IgD-negative memory B cell (primary cell): ENCODE measurements around the gene GPR176. TPM values are rescaled to one million over a fixed set of nuclear protein-coding genes. Genes with fewer than 3 reads are reported as not detected.
A peak's percentile ranks its signal among the peaks of the same experiment; 100 is the strongest.

Source experiments
- H3K27ac Mint-ChIP-seq, 3 donors: one replicate each; pipeline ENCODE4 v1.8.0; 2020 to 2022; ENCODE audit warnings: mild to moderate bottlenecking in 3 of 3, mixed read lengths in 3 of 3, moderate library complexity in 1 of 3
- H3K27me3 Mint-ChIP-seq: one replicate; pipeline ENCODE4 v1.8.0; 2021; ENCODE audit warnings: mixed read lengths
- H3K36me3 Mint-ChIP-seq: one replicate; pipeline ENCODE4 v1.8.0; 2020; ENCODE audit warnings: mild to moderate bottlenecking, mixed read lengths
- H3K4me1 Mint-ChIP-seq, 3 donors: one replicate each; pipeline ENCODE4 v1.8.0; 2020 to 2022; ENCODE audit warnings: mixed read lengths in 3 of 3, mild to moderate bottlenecking in 1 of 3
- H3K4me3 Mint-ChIP-seq, 4 donors: one replicate each; pipeline ENCODE4 v1.8.0; 2020 to 2022; ENCODE audit warnings: mild to moderate bottlenecking in 4 of 4, mixed read lengths in 4 of 4, moderate library complexity in 3 of 4
- H3K9me3 Mint-ChIP-seq, 3 donors: one replicate each; pipeline ENCODE4 v1.8.0; 2020 to 2021; ENCODE audit warnings: mixed read lengths in 3 of 3, mild to moderate bottlenecking in 1 of 3
- polyA plus RNA-seq: library from polyadenylated mRNA; unstranded; fragments of 300-500 nt; fragmentation: Illumina TruSeq; gene quantifications from one replicate; pipeline ENCODE4 v1.2.3, GENCODE V29; 2021

GPR176 gene
- polyA plus RNA-seq, 1 donor from 2014 or later = 0.46 TPM

GRCh38 chr15:39942753-39943150, 22.7 kb upstream of the GPR176 start:
- Mint-ChIP-seq H3K27ac (no peak overlapping the region), H3K27me3 (no peaks in the 10 kb centered on the region), H3K4me3 (no peak overlapping the region), H3K9me3 (peaks cover 0 to 4% (median 0%) of the 10 kb centered on the region in 3 donors), H3K4me1 (peaks cover 10 to 17% (median 10%) of the 10 kb centered on the region in 3 donors), H3K36me3 (peaks cover 18% of the 10 kb centered on the region)

- peaks cover 18% of the 10 kb centered on the region for H3K36me3 Mint-ChIP-seq
- H3K27ac Mint-ChIP-seq = no peak overlapping the region
- H3K9me3 Mint-ChIP-seq = peaks cover 0 to 4% (median 0%) of the 10 kb centered on the region in 3 donors
- H3K27me3 Mint-ChIP-seq = no peaks in the 10 kb centered on the region
- no peak overlapping the region for H3K4me3 Mint-ChIP-seq
- H3K4me1 Mint-ChIP-seq = peaks cover 10 to 17% (median 12%) of the 10 kb centered on the region in 3 donors
Measured at GRCh38 chr15:39942101-39942752, 22.2 kb upstream of the GPR176 start.

DNA sequence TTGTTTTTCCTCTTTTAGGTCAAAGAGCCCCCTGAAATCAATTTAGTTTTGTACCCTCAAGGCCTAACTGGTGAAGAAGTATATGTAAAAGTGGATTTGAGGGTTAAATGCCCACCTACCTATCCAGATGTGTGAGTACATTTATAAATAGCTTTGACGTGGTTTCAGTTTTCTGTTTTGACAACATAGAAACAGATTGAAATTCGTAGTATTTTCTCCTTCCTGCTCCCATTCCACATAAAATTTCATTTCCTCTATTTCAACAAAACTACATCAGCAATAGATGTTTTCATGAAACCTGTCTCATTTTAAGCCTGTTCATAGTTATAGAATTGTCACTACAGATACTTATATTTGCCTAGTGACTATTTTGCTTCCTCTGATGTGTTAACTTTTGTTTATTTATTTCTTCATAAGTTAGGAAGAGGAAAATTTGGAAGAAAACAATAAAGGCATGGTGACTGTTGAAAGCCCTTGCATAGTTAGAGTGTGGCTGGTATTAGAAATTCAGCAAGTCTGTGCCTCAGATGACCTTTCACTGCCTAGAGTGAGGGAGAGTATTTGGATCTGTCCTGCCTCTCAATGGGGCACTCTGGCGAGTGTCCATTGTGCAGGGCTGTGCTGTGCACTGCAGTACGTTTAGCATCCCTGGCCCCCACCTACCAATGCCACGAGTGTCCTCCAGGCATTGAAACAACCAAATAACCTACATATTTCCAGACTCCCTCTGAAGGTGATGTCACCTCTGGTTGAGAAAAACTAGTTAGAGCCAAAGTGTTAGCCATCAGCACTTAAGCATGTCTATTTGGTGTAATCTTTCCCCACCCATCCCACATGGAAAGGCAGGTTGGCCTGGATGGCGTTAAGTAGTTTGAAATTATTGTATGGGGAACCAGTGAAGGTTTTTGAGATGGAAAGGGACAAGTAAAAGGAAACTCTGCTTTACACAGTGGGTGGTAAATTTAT, 19.7 kb upstream of the GPR176 start:
- peaks cover 10% of the 10 kb centered on the region for H3K36me3 Mint-ChIP-seq
- peak overlapping the region in 1 of 3 donors; percentile 30 for H3K27ac Mint-ChIP-seq
- peak overlapping the region in 2 of 4 donors; percentile 11 to 24 for H3K4me3 Mint-ChIP-seq
- H3K9me3 Mint-ChIP-seq = peaks cover 0 to 4% (median 0%) of the 10 kb centered on the region in 3 donors
- peaks cover 20 to 24% (median 21%) of the 10 kb centered on the region in 3 donors for H3K4me1 Mint-ChIP-seq
- no peaks in the 10 kb centered on the region for H3K27me3 Mint-ChIP-seq

- Mint-ChIP-seq H3K4me3 (no peak overlapping the region), H3K27ac (no peak overlapping the region), H3K27me3 (peaks cover 2% of the 10 kb centered on the region), H3K9me3 (no peaks in the 10 kb centered on the region), H3K36me3 (peaks cover 5% of the 10 kb centered on the region), H3K4me1 (peaks cover 20 to 33% (median 29%) of the 10 kb centered on the region in 3 donors)
Measured at GRCh38 chr15:39937696-39938095, 17.6 kb upstream of the GPR176 start.

DNA sequence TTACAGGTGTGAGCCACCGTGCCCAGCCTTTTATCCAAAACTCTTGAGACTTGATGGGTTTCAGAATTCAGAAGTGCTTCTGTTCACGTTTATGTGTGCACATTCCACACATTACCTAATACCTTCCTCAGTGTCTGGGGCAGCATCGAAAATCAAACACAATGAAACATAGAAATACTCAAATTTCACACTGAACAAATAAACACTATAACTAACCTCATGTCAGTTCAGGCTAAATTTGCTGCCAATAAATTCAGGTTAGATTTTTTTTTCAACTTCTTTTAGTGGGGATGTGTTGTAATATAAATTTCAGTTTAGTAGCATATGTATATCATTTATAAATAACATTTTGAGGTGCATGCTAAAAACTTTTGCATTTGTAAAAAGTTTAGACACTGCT, 16.6 kb upstream of the GPR176 start:
- Mint-ChIP-seq H3K27ac (no peak overlapping the region), H3K4me3 (no peak overlapping the region), H3K4me1 (peaks cover 24 to 33% (median 29%) of the 10 kb centered on the region in 3 donors), H3K9me3 (no peaks in the 10 kb centered on the region), H3K27me3 (peaks cover 5% of the 10 kb centered on the region), H3K36me3 (peaks cover 5% of the 10 kb centered on the region)

DNA sequence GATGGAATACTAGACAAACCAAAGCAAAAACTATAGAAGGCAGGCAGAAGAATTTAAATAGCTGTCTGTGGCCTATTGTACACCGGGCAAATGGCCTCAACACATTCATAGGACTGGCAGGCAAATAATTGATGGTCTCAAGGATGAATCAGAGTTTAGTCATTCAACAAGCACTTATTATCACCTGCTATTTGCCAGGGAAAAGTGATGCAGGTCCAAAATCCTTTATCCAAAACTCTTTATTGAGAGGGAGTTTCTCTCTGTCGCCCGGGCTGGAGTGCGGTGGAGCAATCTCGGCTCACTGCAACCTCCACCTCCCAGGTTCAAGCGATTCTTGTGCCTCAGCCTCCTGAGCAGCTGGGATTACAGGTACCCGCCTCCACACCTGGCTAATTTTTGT, 16.1 kb upstream of the GPR176 start:
- Mint-ChIP-seq H3K27ac (no peak overlapping the region), H3K4me1 (peaks cover 24 to 33% (median 29%) of the 10 kb centered on the region in 3 donors), H3K36me3 (peaks cover 5% of the 10 kb centered on the region), H3K27me3 (peaks cover 5% of the 10 kb centered on the region), H3K4me3 (peak overlapping the region in 1 of 4 donors; percentile 77), H3K9me3 (no peaks in the 10 kb centered on the region)

DNA sequence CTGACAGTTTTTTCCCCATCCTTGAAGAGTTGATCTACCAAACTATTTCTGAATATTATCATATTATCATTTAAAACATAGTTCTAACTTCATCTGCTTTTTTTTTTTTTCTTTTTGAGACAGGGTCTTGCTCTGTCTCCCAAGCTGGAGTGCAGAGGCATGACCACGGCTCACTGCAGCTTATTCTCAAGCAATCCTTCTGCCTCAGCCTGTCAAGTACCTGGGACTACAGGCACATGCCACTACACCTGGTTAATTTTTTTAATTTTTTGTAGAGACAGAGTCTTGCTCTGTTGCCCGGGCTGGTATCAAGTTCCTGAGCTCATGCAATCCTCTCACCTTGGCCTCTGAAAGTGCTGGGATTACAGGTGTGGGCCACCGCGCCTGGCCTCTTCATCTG, 15.2 kb upstream of the GPR176 start:
- H3K27ac Mint-ChIP-seq = peak overlapping the region in 1 of 3 donors; percentile 58
- peak overlapping the region in 3 of 4 donors; percentile 23 to 93 (median 77) for H3K4me3 Mint-ChIP-seq
- H3K9me3 Mint-ChIP-seq = no peaks in the 10 kb centered on the region
- peaks cover 24 to 33% (median 29%) of the 10 kb centered on the region in 3 donors for H3K4me1 Mint-ChIP-seq
- H3K36me3 Mint-ChIP-seq = peaks cover 2% of the 10 kb centered on the region
- peaks cover 5% of the 10 kb centered on the region for H3K27me3 Mint-ChIP-seq

DNA sequence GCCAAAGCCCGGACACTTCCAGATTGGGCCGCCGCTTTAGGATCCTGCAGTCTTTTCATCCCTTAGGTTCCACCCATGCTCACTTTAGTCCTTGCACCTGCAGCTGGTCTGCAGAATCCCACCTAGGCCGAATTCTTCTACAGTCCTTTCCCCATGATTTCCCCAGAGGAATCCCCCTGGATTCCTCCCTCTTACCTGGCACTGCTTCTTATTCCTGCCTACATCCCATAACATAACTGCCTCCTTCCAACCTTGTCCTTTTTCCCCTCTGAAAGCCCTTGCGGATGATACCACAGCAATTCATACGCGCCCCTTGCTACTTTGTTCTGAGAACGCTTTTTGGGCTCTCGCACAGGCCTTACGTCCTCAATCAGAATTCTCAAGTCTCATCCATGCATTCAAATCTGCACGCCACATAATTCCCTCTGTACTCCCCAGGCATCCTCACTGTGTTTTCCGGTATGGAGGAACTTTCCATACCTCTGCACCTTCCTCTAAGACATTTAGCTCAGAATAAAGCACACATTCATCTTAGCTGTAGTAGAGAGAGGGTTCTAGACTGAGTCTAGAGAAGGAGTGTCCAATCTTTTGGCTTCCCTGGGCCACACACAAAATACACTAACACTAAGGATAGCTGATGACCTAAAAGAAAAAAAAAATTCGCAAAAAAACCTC, 14.5 kb upstream of the GPR176 start:
- Mint-ChIP-seq H3K4me1 (peaks cover 21 to 27% (median 27%) of the 10 kb centered on the region in 3 donors), H3K36me3 (peaks cover 2% of the 10 kb centered on the region), H3K27me3 (peaks cover 10% of the 10 kb centered on the region), H3K9me3 (no peaks in the 10 kb centered on the region), H3K27ac (peak overlapping the region in 1 of 3 donors; percentile 3), H3K4me3 (peak overlapping the region; percentile 81 to 93 (median 86))

GRCh38 chr15:39931615-39932014, 11.5 kb upstream of the GPR176 start:
- peaks cover 14 to 17% (median 15%) of the 10 kb centered on the region in 3 donors for H3K4me1 Mint-ChIP-seq
- no peak overlapping the region for H3K27ac Mint-ChIP-seq
- peak overlapping the region in 1 of 4 donors; percentile 27 for H3K4me3 Mint-ChIP-seq
- H3K9me3 Mint-ChIP-seq = no peaks in the 10 kb centered on the region
- no peaks in the 10 kb centered on the region for H3K36me3 Mint-ChIP-seq
- H3K27me3 Mint-ChIP-seq = peaks cover 11% of the 10 kb centered on the region

DNA sequence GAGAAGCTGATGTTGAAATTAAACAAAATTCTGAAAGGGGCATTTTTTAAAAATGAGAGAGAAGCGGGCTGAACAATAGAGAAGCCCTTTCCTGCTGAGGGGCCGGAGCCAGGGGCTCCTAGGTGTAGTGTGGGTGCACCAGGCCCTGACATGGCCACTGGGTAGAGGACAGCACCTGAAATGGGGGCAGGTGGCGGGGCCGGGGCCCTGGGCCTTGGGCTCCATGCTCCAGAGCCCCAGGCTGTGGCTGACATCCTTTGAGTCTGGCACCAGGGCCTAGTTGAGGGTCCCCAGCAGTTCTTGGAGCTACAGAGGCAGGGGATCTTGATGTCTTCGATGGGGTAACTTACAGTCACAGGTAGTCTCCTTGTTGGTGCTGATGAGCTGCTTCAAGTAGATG, 6.5 kb upstream of the GPR176 start:
- Mint-ChIP-seq H3K27me3 (peaks cover 7% of the 10 kb centered on the region), H3K27ac (no peak overlapping the region), H3K4me3 (peak overlapping the region in 1 of 4 donors; percentile 18)

DNA sequence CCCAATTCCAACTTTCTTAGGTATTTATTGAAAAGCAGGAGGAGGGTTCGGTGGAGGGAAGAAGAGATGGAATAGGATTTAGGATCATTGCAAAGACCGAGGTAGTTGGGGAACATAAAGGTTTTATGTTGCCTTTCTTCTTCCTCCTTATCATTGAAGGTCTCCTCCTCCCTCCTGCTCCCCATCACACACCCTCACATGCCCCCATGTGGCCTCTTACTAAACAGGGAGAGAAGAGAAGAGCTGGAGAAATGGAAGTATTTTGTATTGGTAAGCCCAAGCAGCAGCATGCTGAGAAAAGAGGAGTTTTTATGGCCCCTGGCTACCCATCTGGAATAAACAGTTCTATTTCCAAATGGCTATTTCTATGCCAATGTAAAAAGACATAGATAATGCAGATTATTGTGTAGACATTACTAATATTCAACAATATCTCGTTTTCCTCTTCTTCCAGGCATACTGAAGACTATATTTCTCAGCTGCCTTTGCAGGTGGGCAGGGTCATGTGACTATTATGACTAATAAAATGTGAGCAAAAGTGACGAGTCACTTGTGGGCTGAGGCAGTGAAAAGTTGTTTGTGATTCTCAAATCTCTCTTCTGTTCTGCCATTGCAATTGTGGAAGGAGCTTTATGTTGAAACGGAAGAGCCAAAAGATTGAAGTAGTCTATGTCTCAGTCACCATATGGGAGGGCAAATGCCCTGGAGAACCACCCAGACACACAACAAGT, 5.2 kb upstream of the GPR176 start:
- peaks cover 7 to 8% (median 7%) of the 10 kb centered on the region in 3 donors for H3K4me1 Mint-ChIP-seq
- H3K9me3 Mint-ChIP-seq = no peaks in the 10 kb centered on the region
- no peak overlapping the region for H3K4me3 Mint-ChIP-seq
- H3K27me3 Mint-ChIP-seq = peaks cover 7% of the 10 kb centered on the region
- H3K27ac Mint-ChIP-seq = peak overlapping the region in 1 of 3 donors; percentile 39
- H3K36me3 Mint-ChIP-seq = peaks cover 3% of the 10 kb centered on the region

More for the DNA sequence above, 6.5 kb upstream of the GPR176 start:
- peaks cover 3% of the 10 kb centered on the region for H3K36me3 Mint-ChIP-seq
- no peaks in the 10 kb centered on the region for H3K9me3 Mint-ChIP-seq
- peaks cover under 1 to 2% (median 2%) of the 10 kb centered on the region in 3 donors for H3K4me1 Mint-ChIP-seq

GRCh38 chr15:39924437-39924836, 4.4 kb upstream of the GPR176 start:
- Mint-ChIP-seq H3K36me3 (peaks cover 3% of the 10 kb centered on the region), H3K4me3 (no peak overlapping the region), H3K4me1 (peaks cover 7 to 8% (median 8%) of the 10 kb centered on the region in 3 donors), H3K27me3 (peaks cover 1% of the 10 kb centered on the region), H3K27ac (no peak overlapping the region), H3K9me3 (no peaks in the 10 kb centered on the region)

- H3K4me3 Mint-ChIP-seq = peak overlapping the region in 2 of 4 donors; percentile 39
- no peak overlapping the region for H3K27ac Mint-ChIP-seq
- H3K4me1 Mint-ChIP-seq = peaks cover 9 to 16% (median 10%) of the 10 kb centered on the region in 3 donors
- peaks cover 3% of the 10 kb centered on the region for H3K36me3 Mint-ChIP-seq
- peaks cover 15% of the 10 kb centered on the region for H3K27me3 Mint-ChIP-seq
- no peaks in the 10 kb centered on the region for H3K9me3 Mint-ChIP-seq
Measured at GRCh38 chr15:39922462-39923092, 2.5 kb upstream of the GPR176 start.

DNA sequence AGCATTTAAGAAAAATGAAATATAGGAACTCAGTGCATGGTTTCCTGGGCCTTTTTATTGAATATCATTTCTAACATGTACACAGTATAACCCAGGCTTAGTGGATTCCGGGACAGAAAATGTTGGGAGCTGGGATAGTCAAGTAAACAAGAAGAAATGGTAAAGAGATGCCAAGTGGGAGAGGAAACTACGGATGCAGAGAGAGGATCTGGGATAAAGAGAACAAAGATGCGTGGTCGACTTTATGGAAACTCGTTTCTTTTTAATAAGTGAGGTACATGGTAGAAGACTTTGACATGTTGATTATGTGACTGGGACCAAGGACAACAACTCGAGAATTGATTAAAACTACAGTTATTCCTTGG, 1.2 kb upstream of the GPR176 start:
- Mint-ChIP-seq H3K27ac (peak overlapping the region; percentile 21 to 72 (median 59)), H3K9me3 (no peaks in the 10 kb centered on the region), H3K4me3 (peak overlapping the region; percentile 87 to 97 (median 90)), H3K36me3 (peaks cover 2% of the 10 kb centered on the region), H3K27me3 (peaks cover 22% of the 10 kb centered on the region), H3K4me1 (peaks cover 8 to 16% (median 10%) of the 10 kb centered on the region in 3 donors)
